ENCODE data around the gene NAB1. TPM values are rescaled to one million over a fixed set of nuclear protein-coding genes. Genes with fewer than 3 reads are reported as not detected.
"Not testable (repeated sequence)": the region's sequence is repeated elsewhere in the genome, so short reads cannot be mapped to it uniquely, and the experiment has no call there.

The NAB1 gene
- total RNA-seq, result 49.7 TPM

GRCh38 chr2:190649035-190649797, at the start of gene NAB1:
TSS of gene NAB1 (plus strand) at chr2:190649083. CDS start at chr2:190659177, 10,094 bp downstream.
- DNase-seq (ENCODE audit: low spot score), result peak; percentile 56

- no peak for DNase-seq (ENCODE audit: low spot score)
These were observed 49.2 kb upstream of the NAB1 start for GRCh38 chr2:190599546-190600220.

- DNase-seq (ENCODE audit: low spot score), result no peak
These were observed 48.4 kb upstream of the NAB1 start for GRCh38 chr2:190600293-190601103.

- no peak for DNase-seq (ENCODE audit: low spot score)
These were observed 45.5 kb upstream of the NAB1 start for GRCh38 chr2:190603374-190603773.

GRCh38 chr2:190607014-190607597, 41.8 kb upstream of the NAB1 start:
- no peak for DNase-seq (ENCODE audit: low spot score)

- no peak for DNase-seq (ENCODE audit: low spot score)
These were observed 41.1 kb upstream of the NAB1 start for GRCh38 chr2:190607657-190608357.

- DNase-seq (ENCODE audit: low spot score), result not testable (repeated sequence)
These were observed 40.0 kb upstream of the NAB1 start for GRCh38 chr2:190608863-190609262.

GRCh38 chr2:190609397-190609796, 39.5 kb upstream of the NAB1 start:
- not testable (repeated sequence) for DNase-seq (ENCODE audit: low spot score)

GRCh38 chr2:190610528-190610927, 38.4 kb upstream of the NAB1 start:
- not testable (repeated sequence) for DNase-seq (ENCODE audit: low spot score)

- no peak for DNase-seq (ENCODE audit: low spot score)
These were observed 33.2 kb upstream of the NAB1 start for GRCh38 chr2:190615555-190616200.

- DNase-seq (ENCODE audit: low spot score), result no peak
These were observed 30.9 kb upstream of the NAB1 start for GRCh38 chr2:190618030-190618429.

GRCh38 chr2:190625691-190626090, 23.2 kb upstream of the NAB1 start:
- no peak for DNase-seq (ENCODE audit: low spot score)

GRCh38 chr2:190626641-190627210, 22.2 kb upstream of the NAB1 start:
- DNase-seq (ENCODE audit: low spot score), result no peak

GRCh38 chr2:190627448-190628412, 21.2 kb upstream of the NAB1 start:
- DNase-seq (ENCODE audit: low spot score), result no peak

- no peak for DNase-seq (ENCODE audit: low spot score)
These were observed 20.1 kb upstream of the NAB1 start for GRCh38 chr2:190628591-190629319.

GRCh38 chr2:190634381-190634780, 14.5 kb upstream of the NAB1 start:
- no peak for DNase-seq (ENCODE audit: low spot score)

GRCh38 chr2:190635781-190636180, 13.1 kb upstream of the NAB1 start:
- no peak for DNase-seq (ENCODE audit: low spot score)

- DNase-seq (ENCODE audit: low spot score), result no peak
These were observed 12.5 kb upstream of the NAB1 start for GRCh38 chr2:190636361-190636760.

All from ureter (tissue), 1 donor.